NT2/D1 (cell line): Measurements from ENCODE around the gene STRAP.

Source experiments
- SUZ12 ChIP-seq: IDR thresholded peaks from 2 replicates; pipeline ENCODE4 v1.6.1; 2011; ENCODE audit not compliant: insufficient read length, insufficient read depth; ENCODE audit errors: extremely low read depth
- YY1 ChIP-seq: IDR thresholded peaks from 2 replicates; pipeline ENCODE4 v1.6.1; 2011; ENCODE audit not compliant: insufficient read length, insufficient read depth

- TF ChIP-seq SUZ12 (no peak), YY1 (no peak)
Observed at GRCh38 chr12:15887043-15887817, 5.0 kb downstream of the STRAP start.
